Immature natural killer cell (primary cell): Measurements from ENCODE around the gene TTF1. TPM values are rescaled to one million over a fixed set of nuclear protein-coding genes. Genes with fewer than 3 reads are reported as not detected.

Experiments
- DNase-seq, 3 donors: peaks; one replicate each; pipeline ENCODE4 v3.0.0; 2022; ENCODE audit warnings: mixed read lengths in 1 of 3
- H3K27ac Mint-ChIP-seq, 6 donors: one replicate each; pipeline ENCODE4 v1.8.0; 2020; ENCODE audit warnings: mixed read lengths in 6 of 6, mild to moderate bottlenecking in 5 of 6, inconsistent platforms in 4 of 6, moderate library complexity in 3 of 6
- H3K27me3 Mint-ChIP-seq, 3 donors: one replicate each; pipeline ENCODE4 v1.8.0; 2020 to 2021; ENCODE audit warnings: low read depth in 3 of 3, mild to moderate bottlenecking in 3 of 3, mixed read lengths in 3 of 3, moderate library complexity in 3 of 3, inconsistent platforms in 1 of 3
- H3K36me3 Mint-ChIP-seq, 3 donors: one replicate each; pipeline ENCODE4 v1.8.0; 2020; ENCODE audit warnings: mixed read lengths in 3 of 3, inconsistent platforms in 2 of 3, mild to moderate bottlenecking in 2 of 3
- H3K4me1 Mint-ChIP-seq, 2 donors: one replicate each; pipeline ENCODE4 v1.8.0; 2020; ENCODE audit warnings: inconsistent platforms in 2 of 2, mild to moderate bottlenecking in 2 of 2, mixed read lengths in 2 of 2, moderate library complexity in 1 of 2
- H3K4me3 Mint-ChIP-seq, 5 donors: one replicate each; pipeline ENCODE4 v1.8.0; 2020; ENCODE audit warnings: mild to moderate bottlenecking in 5 of 5, mixed read lengths in 5 of 5, inconsistent platforms in 3 of 5, moderate library complexity in 3 of 5
- H3K9me3 Mint-ChIP-seq, 6 donors: one replicate each; pipeline ENCODE4 v1.8.0; 2020; ENCODE audit warnings: mild to moderate bottlenecking in 6 of 6, mixed read lengths in 6 of 6, inconsistent platforms in 4 of 6, moderate library complexity in 3 of 6
- polyA plus RNA-seq, 3 donors: library from polyadenylated mRNA; unstranded; fragments of 300-500 nt; fragmentation: Illumina TruSeq; gene quantifications; one replicate each; pipeline ENCODE4 v1.2.3, GENCODE V29; 2021

The TTF1 gene
- polyA plus RNA-seq, 3 donors from 2014 or later = 1.5 to 6.8 (median 6.5) TPM

DNA sequence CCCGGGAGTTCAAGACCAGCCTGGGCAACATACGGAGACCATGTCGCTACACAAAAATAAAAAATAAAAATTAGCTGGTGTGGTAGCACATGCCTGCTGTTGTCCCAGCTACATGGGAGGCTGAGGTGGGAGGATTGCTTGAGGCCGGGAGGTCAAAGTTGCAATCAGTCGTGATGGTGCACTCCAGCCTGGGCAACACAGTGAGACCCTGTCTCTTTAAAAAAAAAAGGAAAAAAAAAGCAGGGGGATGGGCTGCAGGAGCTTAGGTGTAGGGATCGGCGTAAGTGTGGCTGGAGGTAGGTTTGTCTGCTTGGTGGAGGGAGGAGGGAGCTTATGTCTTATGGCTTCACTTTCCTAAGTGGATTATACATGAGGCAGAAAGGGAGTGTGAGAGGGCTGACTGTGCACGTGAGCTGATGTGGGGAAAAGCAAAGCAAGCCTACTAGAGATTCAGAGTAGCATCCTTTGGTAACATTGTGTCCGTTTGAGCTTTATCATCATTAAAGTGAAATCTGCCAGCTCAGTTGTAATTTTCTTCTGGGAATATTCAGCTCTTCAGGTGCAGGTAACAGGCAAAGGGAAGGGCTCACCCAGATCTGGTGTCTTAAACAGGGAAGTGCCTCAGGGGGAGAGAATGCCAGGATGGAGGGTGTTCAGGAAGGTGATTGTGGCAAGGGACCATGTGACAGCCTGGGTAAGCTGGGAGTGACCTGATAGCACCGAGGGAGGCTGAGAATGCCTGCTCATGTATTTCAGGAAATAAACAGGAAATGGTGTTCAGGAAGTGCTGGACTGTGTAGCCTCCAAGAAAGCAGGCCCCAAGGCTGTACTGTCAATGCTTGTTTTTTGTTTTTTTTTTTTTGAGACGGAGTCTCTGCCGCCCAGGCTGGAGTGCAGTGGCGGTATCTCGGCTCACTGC is 34.2 kb downstream of the TTF1 start:
- peak in 1 of 3 donors; percentile 11 for DNase-seq

DNA sequence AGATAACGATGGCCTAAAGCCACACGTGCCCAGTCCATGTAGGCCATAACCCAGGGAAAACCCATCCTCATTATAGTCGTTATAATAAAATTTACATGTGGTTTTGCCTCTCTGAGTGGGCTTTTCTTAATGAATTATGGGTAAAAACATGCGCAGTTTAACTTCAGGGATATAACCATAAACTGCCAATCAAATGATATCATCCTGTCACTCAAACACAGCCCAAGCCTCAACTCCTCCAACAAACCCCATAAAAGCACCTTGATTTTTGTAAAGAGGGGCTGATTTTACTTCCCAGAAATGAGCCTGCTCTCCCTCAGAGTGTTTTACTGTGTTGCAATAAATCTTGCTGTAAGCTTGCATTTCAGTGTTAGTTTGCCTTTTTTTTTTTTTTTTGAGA is 36.0 kb downstream of the TTF1 start:
- H3K9me3 Mint-ChIP-seq = no peaks in the 10 kb centered on the region
- H3K4me3 Mint-ChIP-seq = no peak overlapping the region
- no peaks in the 10 kb centered on the region for H3K27me3 Mint-ChIP-seq
- DNase-seq = no peak
- H3K4me1 Mint-ChIP-seq = peaks cover 19 to 24% of the 10 kb centered on the region in 2 donors
- peaks cover 3 to 8% (median 5%) of the 10 kb centered on the region in 3 donors for H3K36me3 Mint-ChIP-seq
- H3K27ac Mint-ChIP-seq = peak overlapping the region in 1 of 6 donors; percentile 50

More for the DNA sequence above, 34.2 kb downstream of the TTF1 start:
- Mint-ChIP-seq H3K27ac (peak overlapping the region; percentile 63 to 92 (median 88)), H3K9me3 (no peaks in the 10 kb centered on the region), H3K4me3 (peak overlapping the region; percentile 38 to 73 (median 64)), H3K4me1 (peaks cover 19 to 24% of the 10 kb centered on the region in 2 donors), H3K27me3 (no peaks in the 10 kb centered on the region), H3K36me3 (peaks cover 7 to 14% (median 12%) of the 10 kb centered on the region in 3 donors)

GRCh38 chr9:132369421-132369820 is 37.2 kb downstream of the TTF1 start:
- H3K4me1 Mint-ChIP-seq = peaks cover 19 to 24% of the 10 kb centered on the region in 2 donors
- no peak overlapping the region for H3K27ac Mint-ChIP-seq
- no peaks in the 10 kb centered on the region for H3K27me3 Mint-ChIP-seq
- H3K36me3 Mint-ChIP-seq = no peaks in the 10 kb centered on the region
- no peak overlapping the region for H3K4me3 Mint-ChIP-seq
- H3K9me3 Mint-ChIP-seq = no peaks in the 10 kb centered on the region
- no peak for DNase-seq

GRCh38 chr9:132367613-132368313 is 38.9 kb downstream of the TTF1 start:
- Mint-ChIP-seq H3K27ac (no peak overlapping the region), H3K36me3 (no peaks in the 10 kb centered on the region), H3K4me1 (peaks cover 11 to 14% of the 10 kb centered on the region in 2 donors), H3K27me3 (no peaks in the 10 kb centered on the region), H3K4me3 (no peak overlapping the region), H3K9me3 (no peaks in the 10 kb centered on the region)
- DNase-seq = no peak

- Mint-ChIP-seq H3K4me3 (no peak overlapping the region), H3K27me3 (no peaks in the 10 kb centered on the region), H3K36me3 (no peaks in the 10 kb centered on the region), H3K9me3 (no peaks in the 10 kb centered on the region), H3K27ac (peak overlapping the region in 1 of 6 donors; percentile 1), H3K4me1 (peaks cover 0 to under 1% of the 10 kb centered on the region in 2 donors)
- no peak for DNase-seq
Measured at GRCh38 chr9:132366481-132366880, 40.2 kb downstream of the TTF1 start.

GRCh38 chr9:132365986-132366385 is 40.7 kb downstream of the TTF1 start:
- Mint-ChIP-seq H3K4me3 (no peak overlapping the region), H3K36me3 (no peaks in the 10 kb centered on the region), H3K4me1 (no peaks in the 10 kb centered on the region), H3K9me3 (no peaks in the 10 kb centered on the region), H3K27me3 (no peaks in the 10 kb centered on the region), H3K27ac (no peak overlapping the region)
- DNase-seq = no peak

DNA sequence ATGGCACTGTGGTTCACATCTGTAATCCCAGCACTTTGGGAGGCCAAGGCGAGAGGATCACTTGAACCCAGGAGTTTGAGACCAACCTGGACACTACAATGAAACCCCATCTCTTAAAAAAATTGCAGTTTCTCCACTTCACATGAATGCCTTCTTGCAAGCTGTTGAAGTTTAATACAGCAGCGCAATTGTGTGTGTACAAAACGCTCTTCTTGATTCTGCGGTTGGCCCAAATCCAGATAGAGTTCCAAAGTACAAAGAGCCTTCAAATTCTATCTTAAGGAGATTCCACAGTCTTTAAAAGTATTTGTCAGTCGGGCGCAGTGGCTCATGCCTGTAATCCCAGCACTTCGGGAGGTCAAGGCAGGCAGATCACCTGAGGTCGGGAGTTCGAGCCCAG is 42.6 kb downstream of the TTF1 start:
- Mint-ChIP-seq H3K27me3 (no peaks in the 10 kb centered on the region), H3K36me3 (no peaks in the 10 kb centered on the region), H3K4me1 (peaks cover 0 to 6% of the 10 kb centered on the region in 2 donors), H3K9me3 (no peaks in the 10 kb centered on the region), H3K4me3 (no peak overlapping the region), H3K27ac (no peak overlapping the region)
- DNase-seq = no peak

GRCh38 chr9:132357764-132358163 is 48.9 kb downstream of the TTF1 start:
- Mint-ChIP-seq H3K27me3 (peaks cover 8 to 22% (median 21%) of the 10 kb centered on the region in 3 donors), H3K36me3 (peaks cover 7 to 11% (median 10%) of the 10 kb centered on the region in 3 donors), H3K4me1 (peaks cover 17 to 25% of the 10 kb centered on the region in 2 donors), H3K27ac (no peak overlapping the region), H3K4me3 (no peak overlapping the region), H3K9me3 (no peaks in the 10 kb centered on the region)
- DNase-seq = no peak

DNA sequence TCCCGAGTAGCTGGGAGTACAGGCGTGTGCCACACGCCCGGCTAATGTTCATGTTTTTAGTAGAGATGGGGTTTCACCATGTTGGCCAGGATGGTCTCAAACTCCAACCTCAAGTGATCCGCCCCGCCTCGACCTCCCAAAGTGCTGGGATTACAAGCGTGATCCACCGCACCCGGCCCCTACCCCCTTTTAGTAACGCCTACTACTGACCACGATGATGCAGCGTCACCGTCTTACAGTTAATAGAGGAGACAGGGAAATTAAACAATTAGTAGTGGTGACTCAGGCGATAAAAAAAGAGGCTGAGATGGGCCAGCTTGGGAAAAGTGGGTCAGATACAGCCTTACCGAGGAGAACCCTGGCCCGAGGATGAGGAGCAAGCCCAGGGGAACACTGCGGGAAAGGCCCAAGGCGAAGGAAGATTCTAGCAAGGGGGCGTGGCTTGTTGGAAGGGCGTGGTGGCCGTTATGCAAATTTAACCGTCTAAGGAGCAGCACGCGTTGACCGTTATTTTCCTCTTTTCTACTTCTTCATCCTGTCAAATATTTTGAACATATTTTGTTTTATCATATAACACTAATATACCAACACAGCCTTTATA is 50.2 kb downstream of the TTF1 start:
- Mint-ChIP-seq H3K4me3 (peak overlapping the region in 2 of 5 donors; percentile 30 to 44), H3K27me3 (peaks cover 12 to 22% (median 21%) of the 10 kb centered on the region in 3 donors), H3K9me3 (no peaks in the 10 kb centered on the region), H3K27ac (peak overlapping the region; percentile 34 to 84 (median 68)), H3K36me3 (peaks cover 9 to 19% (median 16%) of the 10 kb centered on the region in 3 donors), H3K4me1 (peaks cover 30 to 39% of the 10 kb centered on the region in 2 donors)
- peak in 1 of 3 donors; percentile 8 for DNase-seq

GRCh38 chr9:132354637-132355355 is 51.8 kb downstream of the TTF1 start, which contains the start of gene SETX:
Gene SETX (minus strand): TSS chr9:132354986. CDS start chr9:132349428, 5,558 bp downstream.
- DNase-seq = peak; percentile 92 to 95 (median 94)
- Mint-ChIP-seq H3K27ac (peak within 1 kb of the TSS; percentile 87 to 98 (median 97)), H3K9me3 (no peaks in the 10 kb centered on the region), H3K4me3 (peak within 1 kb of the TSS; percentile 86 to 95 (median 91)), H3K27me3 (peaks cover 15 to 24% (median 21%) of the 10 kb centered on the region in 3 donors), H3K4me1 (peaks cover 44 to 51% of the 10 kb centered on the region in 2 donors), H3K36me3 (peaks cover 9 to 20% (median 16%) of the 10 kb centered on the region in 3 donors)

GRCh38 chr9:132351404-132352045 is 55.1 kb downstream of the TTF1 start:
- H3K27me3 Mint-ChIP-seq = peaks cover 15 to 28% (median 21%) of the 10 kb centered on the region in 3 donors
- peak overlapping the region; percentile 87 to 97 (median 96) for H3K27ac Mint-ChIP-seq
- peak in 1 of 3 donors; percentile 11 for DNase-seq
- H3K4me3 Mint-ChIP-seq = peak overlapping the region; percentile 84 to 95 (median 90)
- H3K9me3 Mint-ChIP-seq = no peaks in the 10 kb centered on the region
- peaks cover 12 to 33% (median 28%) of the 10 kb centered on the region in 3 donors for H3K36me3 Mint-ChIP-seq
- H3K4me1 Mint-ChIP-seq = peaks cover 57 to 66% of the 10 kb centered on the region in 2 donors

DNA sequence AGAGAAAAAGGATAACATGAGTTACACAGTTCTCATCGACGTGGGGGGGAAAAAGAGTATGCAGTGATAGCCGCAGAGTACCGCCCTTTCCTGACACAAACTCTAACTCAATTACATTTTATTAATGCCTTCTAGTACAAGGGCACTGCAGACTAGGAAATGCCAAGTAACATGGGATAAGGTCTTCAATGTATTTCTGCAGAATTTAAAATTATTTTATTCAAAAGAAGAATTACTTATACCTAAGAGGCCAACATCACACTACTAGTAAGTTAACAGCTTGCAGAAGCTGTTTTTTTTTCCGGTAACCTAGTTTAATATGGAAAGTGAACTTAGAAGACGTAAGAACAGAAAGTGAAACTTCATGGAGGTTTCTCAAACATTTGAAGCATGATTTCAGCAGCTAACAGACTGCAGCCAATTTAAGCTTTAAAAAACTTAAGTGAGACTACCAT is 55.8 kb downstream of the TTF1 start:
- peak overlapping the region; percentile 84 to 95 (median 90) for H3K4me3 Mint-ChIP-seq
- peak; percentile 69 to 70 (median 70) for DNase-seq
- peaks cover 15 to 28% (median 17%) of the 10 kb centered on the region in 3 donors for H3K27me3 Mint-ChIP-seq
- H3K36me3 Mint-ChIP-seq = peaks cover 18 to 38% (median 33%) of the 10 kb centered on the region in 3 donors
- H3K27ac Mint-ChIP-seq = peak overlapping the region; percentile 87 to 97 (median 96)
- peaks cover 58 to 72% of the 10 kb centered on the region in 2 donors for H3K4me1 Mint-ChIP-seq
- no peaks in the 10 kb centered on the region for H3K9me3 Mint-ChIP-seq
